D341Med (cell line): ENCODE measurements around the gene TRIM33.
A peak's percentile ranks its signal among the peaks of the same experiment; 100 is the strongest.
"Not testable (repeated sequence)": the region's sequence is repeated elsewhere in the genome, so short reads cannot be mapped to it uniquely, and the experiment has no call there.

ENCODE experiments used
- DNase-seq: peaks from one replicate; pipeline ENCODE4 v3.0.0; 2012; ENCODE audit warnings: low spot score

TRIM33 gene

DNA sequence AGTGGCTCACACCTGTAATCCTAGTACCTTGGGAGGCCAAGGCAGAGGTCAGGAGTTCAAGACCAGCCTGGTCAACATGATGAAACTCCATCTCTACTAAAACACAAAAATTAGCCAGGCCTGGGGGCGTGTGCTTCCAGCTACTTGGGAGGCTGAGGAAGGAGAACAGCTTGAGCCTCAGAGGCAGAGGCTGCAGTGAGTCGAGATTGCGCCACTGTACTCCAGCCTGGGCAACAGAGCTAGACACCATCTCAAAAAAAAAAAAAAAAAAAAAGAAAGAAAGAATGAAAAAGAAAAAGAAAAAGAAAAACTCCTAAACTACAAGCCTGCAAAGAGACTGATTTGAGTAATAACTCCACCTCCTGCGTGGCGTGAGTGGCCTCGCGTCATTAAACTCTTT, 92.1 kb downstream of the TRIM33 start:
- DNase-seq: not testable (repeated sequence)

DNA sequence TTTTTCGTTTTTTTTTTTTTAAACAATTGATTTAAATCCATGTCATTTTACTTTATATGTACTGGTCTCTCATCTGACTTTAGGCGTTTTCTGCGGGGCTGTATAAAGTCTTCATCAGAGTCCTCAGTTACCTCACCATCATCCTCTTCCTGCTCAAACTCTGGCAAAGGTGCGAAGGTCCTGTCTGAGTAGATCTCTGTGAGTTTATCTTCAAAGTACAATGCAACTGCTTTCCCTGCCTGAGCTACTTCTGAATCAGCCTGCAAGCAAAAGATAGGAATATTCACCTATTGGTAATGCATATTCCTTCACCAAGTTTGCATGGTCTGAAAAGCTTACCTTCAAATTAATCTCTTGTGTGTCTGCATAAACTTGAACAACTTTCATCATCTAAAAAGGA, 113.4 kb downstream of the TRIM33 start:
- DNase-seq: no peak

DNA sequence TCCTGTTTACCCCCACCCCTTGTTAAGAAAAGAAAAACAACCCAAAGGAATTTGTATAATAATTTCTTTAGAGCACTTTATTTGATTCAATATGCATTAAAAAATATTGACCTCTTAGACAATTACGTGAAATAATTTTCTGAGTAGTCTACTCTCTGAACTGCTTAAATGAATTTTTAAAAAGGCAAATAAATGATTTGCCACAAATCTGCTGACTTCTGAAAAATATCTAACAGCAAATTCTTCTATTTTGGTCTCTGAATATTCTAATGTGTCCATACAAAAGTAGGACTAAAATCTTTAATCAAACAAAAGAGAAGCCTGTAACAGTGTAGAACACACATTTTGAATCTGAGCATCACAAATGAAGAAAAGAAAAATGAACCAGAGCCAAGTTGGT, 115.1 kb downstream of the TRIM33 start:
- DNase-seq: no peak

DNA sequence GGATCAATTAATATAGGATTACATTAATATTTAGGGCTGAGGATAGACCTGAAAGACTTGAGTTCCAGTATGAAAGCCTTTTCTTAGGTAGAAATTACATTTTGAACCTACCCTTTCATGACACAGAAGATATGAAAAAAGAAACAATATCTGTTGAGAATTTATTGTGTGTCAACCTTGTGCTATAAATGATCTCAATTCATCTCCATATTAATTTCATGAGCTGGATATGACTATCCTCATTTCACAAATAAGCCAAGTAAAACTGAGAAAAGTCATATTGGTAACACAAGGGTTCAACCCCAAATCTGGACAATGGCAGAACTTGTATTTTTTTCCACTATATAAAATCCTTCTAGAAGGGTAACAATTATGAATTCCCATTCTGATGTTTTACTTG, 120.0 kb downstream of the TRIM33 start:
- no peak for DNase-seq

DNA sequence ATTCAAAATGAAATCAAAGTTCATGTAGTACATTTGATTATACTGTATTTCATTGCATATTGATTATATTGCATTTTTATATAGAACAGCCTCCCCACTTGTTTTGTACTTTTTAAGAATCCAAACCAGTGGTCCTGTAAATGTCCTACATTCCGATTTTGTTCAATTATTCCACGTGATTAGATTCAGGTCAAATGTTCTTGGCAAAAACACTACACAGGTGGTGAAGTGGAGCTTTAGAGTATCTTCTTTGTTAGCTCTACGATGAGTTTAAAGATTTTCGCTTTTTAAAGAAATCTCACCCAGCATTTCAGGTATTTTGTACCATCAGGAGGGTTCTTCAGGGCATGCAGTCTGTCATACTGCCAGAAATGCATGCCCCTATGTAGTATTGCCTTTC, 120.6 kb downstream of the TRIM33 start:
- DNase-seq: no peak

DNA sequence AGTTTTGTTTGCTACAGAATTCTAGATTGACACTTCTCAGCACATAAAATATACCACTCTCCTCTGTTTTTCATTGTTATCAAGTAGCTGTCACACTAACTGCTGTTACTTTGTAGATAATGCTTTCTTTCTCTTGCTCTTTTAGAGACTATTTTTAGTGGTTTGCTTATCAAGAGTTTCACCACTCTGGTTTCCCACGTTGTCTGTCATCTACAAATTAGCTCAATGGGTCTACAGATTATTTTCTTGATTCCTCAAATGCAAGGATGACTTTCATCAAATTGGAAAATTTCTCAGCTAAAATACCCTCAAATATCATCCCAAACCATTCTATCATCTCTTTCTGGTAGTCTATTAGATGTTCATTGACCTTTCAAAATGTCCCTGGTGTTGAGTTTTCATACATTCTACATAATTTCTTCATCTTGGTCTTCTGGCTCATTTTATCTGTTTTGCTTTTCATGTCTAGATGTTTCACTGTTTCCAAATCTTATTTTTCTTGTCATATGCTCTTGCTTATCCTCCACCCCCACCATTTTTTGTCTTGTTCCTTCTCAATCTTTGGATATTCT, 122.5 kb downstream of the TRIM33 start:
- no peak for DNase-seq

DNA sequence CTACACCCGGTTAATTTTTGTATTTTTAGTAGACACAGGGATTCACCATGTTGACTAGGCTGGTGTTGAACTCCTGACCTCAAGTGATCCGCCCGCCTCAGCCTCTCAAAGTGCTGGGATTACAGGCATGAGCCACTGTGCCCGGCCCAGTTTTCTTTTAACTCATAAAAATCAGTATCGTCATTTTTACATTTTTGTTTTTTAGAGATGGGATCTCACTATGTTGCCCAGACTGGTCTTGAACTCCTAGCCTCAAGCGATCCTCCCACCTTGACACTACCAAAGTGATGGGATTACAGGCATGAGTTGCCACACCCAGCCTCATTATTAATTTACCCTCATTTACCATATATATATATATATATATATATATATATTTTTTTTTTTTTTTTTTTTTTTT, 123.4 kb downstream of the TRIM33 start:
- not testable (repeated sequence) for DNase-seq

DNA sequence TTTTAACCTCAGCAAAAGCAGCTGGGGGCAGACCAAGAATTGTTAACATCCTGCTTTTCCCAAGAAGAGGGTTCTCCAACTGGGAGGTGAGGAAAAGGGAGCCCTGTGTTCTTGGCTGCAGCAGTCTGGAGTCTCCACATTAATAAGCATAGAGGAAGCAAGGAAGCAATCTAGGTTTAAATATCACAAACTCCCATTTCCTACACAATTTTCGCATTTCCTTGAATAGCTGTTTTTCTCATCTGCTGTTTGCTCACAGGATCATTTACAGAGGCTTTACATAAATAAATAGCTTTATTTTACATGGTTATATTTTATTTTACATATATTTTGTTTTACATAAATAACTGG, 124.0 kb downstream of the TRIM33 start:
- no peak for DNase-seq

DNA sequence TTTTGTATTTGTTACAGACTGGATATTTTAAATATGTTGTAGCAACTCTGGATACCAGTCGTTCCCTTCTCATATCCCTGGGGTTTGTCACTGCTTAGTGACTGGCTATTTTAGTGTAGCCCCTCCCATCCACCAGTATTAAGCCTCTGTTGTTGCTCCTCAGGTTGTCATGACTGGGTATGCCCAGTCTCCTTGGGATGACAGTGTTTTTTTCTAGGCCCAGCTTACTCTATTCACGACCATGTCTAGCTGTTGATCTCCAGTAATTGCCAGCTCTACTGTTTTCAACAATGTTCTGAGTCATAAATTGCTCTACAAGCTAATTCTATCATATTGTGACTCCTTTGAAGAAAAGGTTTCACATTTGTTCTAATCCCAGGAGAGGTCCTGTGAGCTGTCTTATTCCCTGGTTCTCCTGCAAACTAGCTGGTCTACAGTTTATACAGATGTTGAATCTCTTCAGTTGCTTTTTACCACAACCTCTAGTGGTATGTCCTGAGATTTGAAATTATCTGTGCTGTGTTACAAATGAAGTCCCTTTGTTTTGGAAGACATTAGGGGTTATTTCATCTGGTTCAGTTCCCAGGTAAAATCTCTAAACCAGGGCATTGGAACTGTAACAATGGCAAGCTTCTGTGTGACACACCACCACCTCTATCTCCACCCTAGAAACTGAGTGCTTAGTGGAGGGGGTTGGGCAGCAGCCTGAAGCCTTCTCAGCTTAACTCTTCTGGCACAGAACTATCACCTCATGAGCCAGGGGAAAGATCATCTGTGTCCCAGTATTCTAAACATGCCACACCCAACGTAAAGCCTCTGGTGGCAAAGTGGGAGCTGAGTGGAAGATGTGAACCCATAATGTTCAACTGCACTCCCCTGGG, 124.6 kb downstream of the TRIM33 start:
- DNase-seq: no peak

DNA sequence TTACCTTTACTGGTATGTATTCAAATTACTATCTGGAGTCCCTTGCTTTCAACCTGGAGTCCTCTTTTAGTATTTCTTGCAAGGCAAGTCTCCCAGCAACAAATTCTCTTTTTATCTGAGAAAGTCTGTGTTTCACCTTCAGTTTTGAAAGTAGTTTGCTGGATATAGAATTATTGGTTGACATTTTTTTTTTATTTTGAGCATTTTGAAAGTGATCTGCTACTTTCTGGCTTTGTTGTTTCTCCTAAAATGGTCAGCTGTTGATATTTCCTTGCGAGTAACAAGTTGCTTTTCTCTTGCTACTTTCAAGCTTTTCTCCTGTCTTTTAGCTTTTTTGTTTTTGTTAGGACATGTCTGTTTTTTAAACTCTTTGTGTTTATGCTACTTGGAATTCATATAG, 126.1 kb downstream of the TRIM33 start:
- no peak for DNase-seq

DNA sequence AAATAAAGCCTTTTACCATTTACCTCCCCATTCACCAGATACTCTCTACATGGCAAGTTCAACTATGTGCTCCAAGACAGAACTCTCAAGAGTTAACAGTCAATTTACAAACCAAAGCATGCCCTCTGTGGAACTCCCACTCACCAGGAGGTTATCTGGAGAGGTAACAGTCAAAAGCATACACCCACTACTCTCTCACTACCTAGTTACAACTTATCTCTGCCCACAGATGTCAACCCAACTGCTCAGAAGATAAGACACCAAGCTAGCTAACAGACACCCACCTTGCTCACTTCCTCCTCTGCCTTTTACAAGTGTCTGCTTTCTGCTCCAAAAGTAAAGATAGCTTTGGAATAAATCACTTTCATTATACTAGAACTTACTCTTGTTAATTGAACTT, 131.0 kb downstream of the TRIM33 start:
- DNase-seq: no peak

DNA sequence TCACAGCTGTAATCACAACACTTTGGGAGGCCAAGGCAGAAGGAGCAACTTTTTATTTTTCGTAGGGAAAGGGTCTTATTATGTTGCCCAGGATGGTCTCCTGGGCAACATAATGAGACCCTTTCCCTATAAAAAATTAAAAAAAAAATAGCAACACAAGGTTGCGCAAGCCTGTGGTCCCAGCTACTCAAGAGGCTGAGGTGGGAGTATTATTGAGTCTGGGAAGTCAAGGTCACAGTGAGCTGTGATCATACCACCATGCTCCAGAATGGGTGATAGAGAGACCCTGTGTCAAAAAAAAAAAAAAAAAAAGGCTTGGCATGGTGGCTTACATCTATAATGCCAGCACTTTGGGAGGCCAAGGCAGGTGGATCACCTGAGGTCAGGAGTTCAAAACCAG, 131.6 kb downstream of the TRIM33 start:
- DNase-seq: no peak

DNA sequence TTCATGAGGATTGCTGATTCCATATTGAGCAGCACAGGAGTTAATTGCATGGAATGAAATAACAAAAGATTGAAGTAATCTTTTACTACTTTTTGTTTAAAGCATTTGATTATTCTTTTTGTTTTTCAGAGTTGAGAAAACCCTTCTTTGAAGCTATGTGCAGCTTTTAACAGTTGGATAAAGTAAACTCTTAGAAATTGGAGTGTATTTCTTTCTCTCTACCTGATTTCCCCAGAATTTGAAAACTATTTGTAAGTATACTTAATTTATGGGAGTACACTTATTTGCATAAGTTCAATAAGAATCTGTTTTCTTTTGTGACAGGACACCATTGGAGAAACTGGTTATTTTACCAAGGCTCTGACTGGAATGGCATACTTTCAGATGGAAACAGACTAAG, 133.6 kb downstream of the TRIM33 start:
- no peak for DNase-seq

DNA sequence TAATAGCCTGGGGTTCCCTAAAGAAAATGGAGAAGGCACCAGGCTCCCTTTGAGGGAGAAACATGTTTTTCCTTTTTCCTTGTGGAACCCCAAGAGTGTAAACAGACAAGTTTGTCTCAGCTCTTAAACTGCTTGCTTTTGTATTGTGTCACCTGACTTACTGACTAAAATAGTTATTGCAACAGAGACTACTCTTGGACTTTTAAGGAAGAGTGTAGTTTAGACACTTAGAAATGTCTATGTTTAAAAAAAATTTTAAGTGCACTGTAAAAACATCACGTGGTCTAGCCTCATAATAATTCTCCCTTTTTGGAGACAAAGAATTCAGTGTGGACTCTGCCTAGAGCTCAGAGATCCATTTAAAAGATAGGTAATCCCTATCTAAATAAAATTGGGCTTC, 141.1 kb downstream of the TRIM33 start:
- DNase-seq: no peak

DNA sequence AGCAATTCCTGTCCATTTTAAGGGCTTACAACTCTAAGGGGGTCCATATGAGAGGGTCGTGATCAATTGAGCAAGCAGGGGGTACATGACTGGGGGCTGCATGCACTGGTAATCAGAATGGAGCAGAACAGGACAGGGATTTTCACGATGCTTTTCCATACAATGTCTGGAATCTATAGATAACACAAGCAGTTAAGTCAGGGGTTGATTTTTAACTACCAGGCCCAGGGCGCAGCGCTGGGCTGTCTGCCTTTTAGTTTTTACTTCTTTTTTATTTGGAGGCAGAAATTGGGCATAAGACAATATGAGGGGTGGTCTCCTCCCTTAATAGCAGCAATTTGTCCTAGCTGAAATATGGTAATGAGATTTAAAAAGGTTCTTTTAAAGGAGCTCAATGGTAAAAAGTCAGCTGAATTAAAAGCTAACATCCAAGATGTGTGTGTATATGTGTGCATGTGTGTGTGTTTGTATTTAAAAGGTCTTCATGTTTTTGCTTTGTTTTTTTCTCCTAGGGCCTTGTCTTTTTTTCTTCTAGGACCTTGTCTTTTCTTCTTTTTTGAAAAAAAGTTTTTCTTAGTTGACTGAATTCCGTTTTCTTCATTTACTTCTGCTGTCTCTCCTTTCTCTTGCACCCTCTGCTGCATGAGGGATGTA, 141.6 kb downstream of the TRIM33 start:
- DNase-seq: not testable (repeated sequence)

DNA sequence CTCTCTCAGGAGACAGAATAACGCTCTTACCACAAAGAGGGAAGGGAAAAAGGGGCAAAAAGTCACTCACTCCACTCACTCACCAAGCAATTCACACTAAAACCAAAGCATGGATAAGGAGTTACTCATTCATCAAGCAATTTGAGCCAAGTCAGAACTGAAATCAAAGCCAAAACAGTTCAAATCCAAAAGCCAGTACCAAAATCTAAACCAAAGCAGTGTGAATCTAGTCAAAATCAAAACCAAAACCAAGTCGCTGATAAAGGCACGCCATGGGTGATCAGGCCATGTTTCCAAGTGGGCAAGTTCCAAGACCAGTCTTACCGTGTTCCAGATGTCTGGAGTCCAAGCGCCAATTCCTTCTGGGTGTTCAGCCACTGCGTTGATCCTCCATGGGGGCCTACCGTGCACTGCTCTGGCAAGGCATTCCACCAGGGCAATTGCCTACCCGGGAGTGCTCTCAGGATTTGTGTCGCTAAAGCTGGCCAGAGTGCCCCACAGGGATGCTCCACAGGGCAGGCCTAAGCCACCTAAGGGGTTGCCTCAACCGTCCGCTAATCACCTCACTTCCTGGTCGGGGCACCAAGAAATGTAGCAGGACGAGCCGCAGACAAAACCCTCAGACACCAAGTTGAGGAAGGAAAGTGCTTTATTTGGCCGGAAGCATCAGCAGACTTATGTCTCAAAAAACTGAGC, 142.3 kb downstream of the TRIM33 start:
- DNase-seq: no peak

DNA sequence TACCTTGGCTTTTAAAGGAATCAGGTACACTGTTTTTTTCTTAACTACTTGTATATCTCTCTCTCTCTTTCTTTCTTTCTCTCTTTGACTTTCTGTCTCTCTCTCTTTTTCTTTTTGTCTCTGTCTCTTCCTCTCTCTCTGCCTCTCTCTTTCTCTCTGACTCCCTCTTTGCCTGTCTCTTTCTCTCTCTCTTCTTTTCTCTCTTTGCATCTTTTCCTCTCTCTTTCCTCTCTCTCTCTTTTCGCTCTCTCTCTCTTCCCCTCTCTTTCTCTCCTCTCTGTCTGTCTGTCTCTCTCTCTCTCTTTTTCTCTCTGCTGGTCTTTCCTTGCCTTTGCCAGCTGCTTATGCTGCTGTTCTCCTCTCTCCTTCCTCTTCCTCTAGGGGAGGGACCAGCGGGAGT, 143.2 kb downstream of the TRIM33 start:
- DNase-seq: no peak

DNA sequence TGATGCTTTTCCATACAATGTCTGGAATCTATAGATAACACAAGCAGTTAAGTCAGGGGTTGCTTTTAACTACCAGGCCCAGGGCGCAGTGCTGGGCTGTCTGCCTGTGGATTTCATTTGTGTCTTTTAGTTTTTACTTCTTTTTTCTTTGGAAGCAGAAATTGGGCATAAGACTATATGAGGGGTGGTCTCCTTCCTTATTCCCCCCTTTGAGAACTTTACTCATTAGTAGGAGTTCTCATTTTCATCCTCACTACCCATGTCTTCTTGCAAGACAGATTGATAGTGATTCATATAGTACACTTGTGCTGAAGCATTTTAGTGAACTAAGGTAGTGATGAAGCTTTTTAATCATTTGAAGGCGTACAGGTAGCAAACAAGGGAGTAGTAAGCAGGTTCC, 147.8 kb downstream of the TRIM33 start:
- DNase-seq: not testable (repeated sequence)

DNA sequence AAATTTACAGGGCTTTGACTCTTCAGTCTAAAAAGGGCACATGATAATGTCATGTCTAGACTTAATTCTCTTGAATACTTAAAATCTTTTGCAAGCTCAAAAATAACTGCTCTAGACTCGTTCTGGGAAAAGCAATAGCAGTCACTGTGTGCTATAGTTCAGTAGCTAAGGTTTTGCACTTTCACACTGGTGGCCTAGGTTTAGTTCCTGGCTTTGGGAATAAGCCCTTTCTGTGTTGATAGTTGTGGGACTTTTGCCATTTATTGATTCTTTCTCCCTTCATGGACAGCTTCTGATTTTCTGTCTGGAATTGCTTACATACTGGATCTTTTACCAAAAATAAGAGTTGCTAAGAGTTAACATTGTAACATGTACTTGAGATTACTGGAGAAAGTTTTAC, 151.2 kb downstream of the TRIM33 start:
- DNase-seq: no peak

DNA sequence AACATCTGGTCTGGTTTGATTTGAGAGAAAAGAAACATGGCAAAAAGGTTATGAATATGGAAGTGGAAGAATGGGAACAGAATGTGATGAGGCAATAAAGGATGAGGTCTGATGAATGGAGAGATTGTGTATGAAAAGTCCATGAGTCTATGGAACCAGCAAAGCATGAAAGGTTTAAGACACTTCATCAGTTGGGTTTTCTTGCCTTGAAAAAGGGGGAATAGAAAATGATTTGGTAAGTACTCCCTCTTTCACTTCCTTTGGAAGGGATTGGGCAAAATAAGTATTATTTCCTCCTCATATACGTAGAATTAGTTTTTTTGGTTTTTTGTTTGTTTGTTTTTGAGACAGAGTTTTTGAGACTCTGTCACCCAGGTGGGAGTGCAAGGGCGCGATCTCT, 155.8 kb downstream of the TRIM33 start:
- no peak for DNase-seq

DNA sequence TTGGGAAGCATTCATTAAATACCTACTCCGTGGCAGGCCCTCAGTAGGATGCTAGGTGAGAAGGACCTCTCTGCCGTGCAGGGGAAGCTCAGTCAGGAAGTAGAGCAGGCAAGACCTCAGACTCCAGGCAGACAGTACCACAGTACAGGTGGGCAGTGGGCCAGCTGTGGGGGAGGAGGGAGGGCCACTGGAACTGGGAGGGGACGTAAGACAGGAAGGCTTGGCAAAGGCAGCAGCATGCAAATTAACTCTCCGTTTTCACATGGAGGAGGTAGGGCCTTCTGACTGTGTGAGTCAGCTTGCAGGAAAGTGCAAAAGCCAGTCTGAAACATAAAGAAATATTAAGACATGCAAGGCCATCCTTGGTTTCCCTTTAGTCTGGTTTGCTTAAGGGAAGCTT, 157.7 kb downstream of the TRIM33 start:
- peak; percentile 48 for DNase-seq

DNA sequence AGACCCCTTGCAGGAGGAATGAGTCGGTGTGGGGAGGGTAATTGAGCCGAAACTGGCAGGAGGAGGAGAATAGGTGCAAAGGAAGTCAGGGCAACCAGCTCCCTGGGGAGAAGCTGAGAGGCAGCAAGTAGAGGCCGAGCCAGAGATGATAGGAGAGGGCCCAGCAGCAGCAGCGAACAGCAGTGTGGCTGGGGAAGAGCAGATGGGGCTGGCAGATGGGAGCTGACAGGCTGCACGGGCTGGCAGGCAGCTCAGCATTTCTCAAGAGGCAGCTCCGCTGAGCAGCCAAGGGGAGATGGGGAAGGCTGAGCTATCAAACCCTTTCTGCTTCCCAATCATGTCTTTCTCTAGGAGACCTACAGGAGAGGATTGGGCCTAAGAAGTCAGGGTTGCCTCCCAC, 158.2 kb downstream of the TRIM33 start:
- DNase-seq: peak; percentile 90
